ENCODE data around the gene CRAMP1. TPM values are rescaled to one million over a fixed set of nuclear protein-coding genes. Genes with fewer than 3 reads are reported as not detected.
A peak's percentile ranks its signal among the peaks of the same experiment; 100 is the strongest.
"Not testable (repeated sequence)": the region's sequence is repeated elsewhere in the genome, so short reads cannot be mapped to it uniquely, and the experiment has no call there.

The CRAMP1 gene
- total RNA-seq, 1 experiment from 2014 or later = 9.9 TPM

GRCh38 chr16:1584926-1585484 lies 27.2 kb upstream of the CRAMP1 start:
- no peak overlapping the region for H3K4me3 ChIP-seq (ENCODE audit: insufficient read depth, low read depth, low read length)
- peaks cover 4% of the 10 kb centered on the region for H3K36me3 ChIP-seq (replicated peaks; ENCODE audit: control insufficient read depth, insufficient read depth, low read length)
- no peaks in the 10 kb centered on the region for H3K27me3 ChIP-seq (ENCODE audit: control insufficient read depth, insufficient read depth, low read length)
- DNase-seq = no peak

- Histone ChIP-seq H3K4me3 (ENCODE audit: insufficient read depth, low read depth, low read length) (no peak overlapping the region), H3K36me3 (replicated peaks; ENCODE audit: control insufficient read depth, insufficient read depth, low read length) (peaks cover 2% of the 10 kb centered on the region), H3K27me3 (ENCODE audit: control insufficient read depth, insufficient read depth, low read length) (no peaks in the 10 kb centered on the region)
- no peak for DNase-seq
Measured at GRCh38 chr16:1590366-1590765, 21.8 kb upstream of the CRAMP1 start.

GRCh38 chr16:1590930-1591705 lies 21.0 kb upstream of the CRAMP1 start:
- Histone ChIP-seq H3K27me3 (ENCODE audit: control insufficient read depth, insufficient read depth, low read length) (no peaks in the 10 kb centered on the region), H3K4me3 (ENCODE audit: insufficient read depth, low read depth, low read length) (no peak overlapping the region), H3K36me3 (replicated peaks; ENCODE audit: control insufficient read depth, insufficient read depth, low read length) (peaks cover 2% of the 10 kb centered on the region)
- no peak for DNase-seq

- H3K36me3 ChIP-seq (replicated peaks; ENCODE audit: control insufficient read depth, insufficient read depth, low read length) = no peaks in the 10 kb centered on the region; the same call in none of the 2 replicates
- H3K27me3 ChIP-seq (ENCODE audit: control insufficient read depth, insufficient read depth, low read length) = no peaks in the 10 kb centered on the region
- no peak for DNase-seq
- H3K4me3 ChIP-seq (ENCODE audit: insufficient read depth, low read depth, low read length) = no peak overlapping the region
Measured at GRCh38 chr16:1592446-1592845, 19.7 kb upstream of the CRAMP1 start.

GRCh38 chr16:1595511-1595910 lies 16.6 kb upstream of the CRAMP1 start:
- H3K27me3 ChIP-seq (ENCODE audit: control insufficient read depth, insufficient read depth, low read length); H3K4me3 ChIP-seq (ENCODE audit: insufficient read depth, low read depth, low read length); DNase-seq; H3K36me3 ChIP-seq (replicated peaks; ENCODE audit: control insufficient read depth, insufficient read depth, low read length): not testable (repeated sequence)

GRCh38 chr16:1596516-1596915 lies 15.6 kb upstream of the CRAMP1 start:
- no peak for DNase-seq
- no peaks in the 10 kb centered on the region for H3K27me3 ChIP-seq (ENCODE audit: control insufficient read depth, insufficient read depth, low read length)
- no peaks in the 10 kb centered on the region; the same call in 1 of the 2 replicates for H3K36me3 ChIP-seq (replicated peaks; ENCODE audit: control insufficient read depth, insufficient read depth, low read length)
- no peak overlapping the region for H3K4me3 ChIP-seq (ENCODE audit: insufficient read depth, low read depth, low read length)

GRCh38 chr16:1597154-1597553 lies 15.0 kb upstream of the CRAMP1 start:
- H3K36me3 ChIP-seq (replicated peaks; ENCODE audit: control insufficient read depth, insufficient read depth, low read length) = no peaks in the 10 kb centered on the region; the same call in none of the 2 replicates
- DNase-seq = no peak
- H3K4me3 ChIP-seq (ENCODE audit: insufficient read depth, low read depth, low read length) = no peak overlapping the region
- H3K27me3 ChIP-seq (ENCODE audit: control insufficient read depth, insufficient read depth, low read length) = no peaks in the 10 kb centered on the region

GRCh38 chr16:1601031-1601430 lies 11.1 kb upstream of the CRAMP1 start:
- no peaks in the 10 kb centered on the region; the same call in none of the 2 replicates for H3K36me3 ChIP-seq (replicated peaks; ENCODE audit: control insufficient read depth, insufficient read depth, low read length)
- no peaks in the 10 kb centered on the region for H3K27me3 ChIP-seq (ENCODE audit: control insufficient read depth, insufficient read depth, low read length)

GRCh38 chr16:1601489-1601888 lies 10.7 kb upstream of the CRAMP1 start:
- Histone ChIP-seq H3K4me3 (ENCODE audit: insufficient read depth, low read depth, low read length) (no peak overlapping the region), H3K36me3 (replicated peaks; ENCODE audit: control insufficient read depth, insufficient read depth, low read length) (no peaks in the 10 kb centered on the region; the same call in none of the 2 replicates), H3K27me3 (ENCODE audit: control insufficient read depth, insufficient read depth, low read length) (no peaks in the 10 kb centered on the region)
- no peak for DNase-seq

More at GRCh38 chr16:1601031-1601430, 11.1 kb upstream of the CRAMP1 start:
- DNase-seq = no peak
- no peak overlapping the region for H3K4me3 ChIP-seq (ENCODE audit: insufficient read depth, low read depth, low read length)

GRCh38 chr16:1602285-1602684 lies 9.9 kb upstream of the CRAMP1 start:
- Histone ChIP-seq H3K27me3 (ENCODE audit: control insufficient read depth, insufficient read depth, low read length) (no peaks in the 10 kb centered on the region), H3K36me3 (replicated peaks; ENCODE audit: control insufficient read depth, insufficient read depth, low read length) (peaks cover 4% of the 10 kb centered on the region), H3K4me3 (ENCODE audit: insufficient read depth, low read depth, low read length) (no peak overlapping the region)
- no peak for DNase-seq

GRCh38 chr16:1606774-1607173 lies 5.4 kb upstream of the CRAMP1 start:
- H3K36me3 ChIP-seq (replicated peaks; ENCODE audit: control insufficient read depth, insufficient read depth, low read length) = peaks cover 5% of the 10 kb centered on the region
- no peak for DNase-seq
- no peak overlapping the region for H3K4me3 ChIP-seq (ENCODE audit: insufficient read depth, low read depth, low read length)
- no peaks in the 10 kb centered on the region for H3K27me3 ChIP-seq (ENCODE audit: control insufficient read depth, insufficient read depth, low read length)

GRCh38 chr16:1607971-1608370 lies 4.2 kb upstream of the CRAMP1 start:
- Histone ChIP-seq H3K4me3 (ENCODE audit: insufficient read depth, low read depth, low read length) (no peak overlapping the region), H3K36me3 (replicated peaks; ENCODE audit: control insufficient read depth, insufficient read depth, low read length) (peaks cover 5% of the 10 kb centered on the region), H3K27me3 (ENCODE audit: control insufficient read depth, insufficient read depth, low read length) (peaks cover 5% of the 10 kb centered on the region)
- DNase-seq = no peak

GRCh38 chr16:1610071-1610898 lies 1.9 kb upstream of the CRAMP1 start:
- Histone ChIP-seq H3K36me3 (replicated peaks; ENCODE audit: control insufficient read depth, insufficient read depth, low read length) (peaks cover 5% of the 10 kb centered on the region), H3K27me3 (ENCODE audit: control insufficient read depth, insufficient read depth, low read length) (peaks cover 13% of the 10 kb centered on the region), H3K4me3 (ENCODE audit: insufficient read depth, low read depth, low read length) (peak overlapping the region; percentile 65)
- DNase-seq = peak; percentile 98

GRCh38 chr16:1610899-1611632 lies 1.1 kb upstream of the CRAMP1 start:
- Histone ChIP-seq H3K4me3 (ENCODE audit: insufficient read depth, low read depth, low read length) (peak overlapping the region; percentile 65), H3K36me3 (replicated peaks; ENCODE audit: control insufficient read depth, insufficient read depth, low read length) (peaks cover 5% of the 10 kb centered on the region), H3K27me3 (ENCODE audit: control insufficient read depth, insufficient read depth, low read length) (peaks cover 13% of the 10 kb centered on the region)
- no peak for DNase-seq

All from H7 (cell line).